GM23338 (cell line): ENCODE measurements around the gene CAMTA1. TPM values are rescaled to one million over a fixed set of nuclear protein-coding genes. Genes with fewer than 3 reads are reported as not detected.

Experiments used
- ATAC-seq: fragments of 200-7000 bp; cut with Tn5 transposase; 3 replicates; pipeline ENCODE4 v1.9.1; 2020
- DNase-seq: peaks from one replicate; pipeline ENCODE4 v3.0.0-alpha.2; 2015; ENCODE audit warnings: low spot score
- H2AFZ ChIP-seq: fragments of 200-600 bp; sonication (generic); 2 replicates; pipeline ENCODE4 v1.8.0; 2016; ENCODE audit warnings: antibody characterized with exemption, mild to moderate bottlenecking, moderate library complexity
- H3F3A ChIP-seq: fragments of 200-600 bp; sonication (generic); replicated peaks from 2 replicates; pipeline ENCODE4 v1.8.0; 2017; ENCODE audit warnings: antibody characterized with exemption, mixed run types, low read depth
- H3K27ac ChIP-seq: fragments of 200-600 bp; sonication (generic); 2 replicates; pipeline ENCODE4 v1.6.1; 2016; ENCODE audit warnings: low read depth
- H3K27me3 ChIP-seq: fragments of 200-600 bp; sonication (generic); 2 replicates; pipeline ENCODE4 v1.8.0; 2016; ENCODE audit warnings: mild to moderate bottlenecking, mixed run types, moderate library complexity; ENCODE audit not compliant: insufficient read depth
- H3K36me3 ChIP-seq: fragments of 200-600 bp; sonication (generic); 2 replicates; pipeline ENCODE4 v1.8.0; 2016; ENCODE audit warnings: mild to moderate bottlenecking; ENCODE audit not compliant: insufficient read depth
- H3K4me1 ChIP-seq: fragments of 200-600 bp; sonication (generic); 2 replicates; pipeline ENCODE4 v1.8.0; 2016; ENCODE audit warnings: mild to moderate bottlenecking, moderate library complexity; ENCODE audit not compliant: insufficient read depth
- H3K4me2 ChIP-seq: fragments of 200-600 bp; sonication (generic); 2 replicates; pipeline ENCODE4 v1.7.1; 2017; ENCODE audit warnings: mixed run types
- H3K4me3 ChIP-seq: fragments of 200-600 bp; sonication (generic); 2 replicates; pipeline ENCODE4 v1.6.1; 2016; ENCODE audit warnings: mixed run types
- H3K79me2 ChIP-seq: fragments of 200-600 bp; sonication (generic); replicated peaks from 2 replicates; pipeline ENCODE4 v1.8.0; 2017; ENCODE audit warnings: mild to moderate bottlenecking; ENCODE audit not compliant: insufficient read depth
- H3K9me2 ChIP-seq: fragments of 200-600 bp; sonication (generic); 2 replicates; pipeline ENCODE4 v1.8.0; 2017; ENCODE audit not compliant: insufficient read depth
- H4K20me1 ChIP-seq: fragments of 200-600 bp; sonication (generic); replicated peaks from 2 replicates; pipeline ENCODE4 v1.8.0; 2017; ENCODE audit warnings: mild to moderate bottlenecking; ENCODE audit not compliant: insufficient read depth
- H3K27ac Mint-ChIP-seq: 2 replicates; pipeline ENCODE4 v1.8.0; 2020; ENCODE audit warnings: inconsistent platforms, mild to moderate bottlenecking, moderate library complexity, mixed read lengths
- H3K27me3 Mint-ChIP-seq: 3 replicates; pipeline ENCODE4 v1.8.0; 2022; ENCODE audit warnings: low read depth, mild to moderate bottlenecking, moderate library complexity, mixed read lengths, inconsistent platforms; ENCODE audit not compliant: insufficient read depth, poor library complexity
- H3K36me3 Mint-ChIP-seq: 3 replicates; pipeline ENCODE4 v1.8.0; 2021; ENCODE audit warnings: low read depth, mild to moderate bottlenecking, inconsistent platforms, moderate library complexity, mixed read lengths
- H3K4me1 Mint-ChIP-seq: 3 replicates; pipeline ENCODE4 v1.8.0; 2020; ENCODE audit warnings: mild to moderate bottlenecking, inconsistent platforms, mixed read lengths
- H3K4me3 Mint-ChIP-seq: 3 replicates; pipeline ENCODE4 v1.8.0; 2021; ENCODE audit warnings: moderate library complexity, mild to moderate bottlenecking, inconsistent platforms, mixed read lengths
- H3K9me3 Mint-ChIP-seq: 3 replicates; pipeline ENCODE4 v1.8.0; 2020; ENCODE audit warnings: moderate library complexity, mild to moderate bottlenecking, inconsistent platforms, mixed read lengths
- CREB1 ChIP-seq: fragments of 250-450 bp; sonication (Bioruptor Pico); IDR thresholded peaks from 2 replicates; pipeline ENCODE4 v1.5.0; 2020; ENCODE audit warnings: low read depth, mild to moderate bottlenecking, moderate library complexity
- EZH2 ChIP-seq: fragments of 200-600 bp; sonication (generic); IDR thresholded peaks from one replicate; pipeline ENCODE4 v1.8.0; 2017; ENCODE audit warnings: antibody characterized with exemption, mild to moderate bottlenecking, low read depth; ENCODE audit not compliant: unreplicated experiment
- EZH2phosphoT487 ChIP-seq: fragments of 200-600 bp; sonication (generic); IDR thresholded peaks from one replicate; pipeline ENCODE4 v1.8.1; 2018; ENCODE audit warnings: antibody characterized with exemption; ENCODE audit not compliant: unreplicated experiment
- JUNB ChIP-seq: IDR thresholded peaks from one replicate; pipeline ENCODE4 v1.6.1; 2016; ENCODE audit warnings: antibody characterized with exemption; ENCODE audit not compliant: unreplicated experiment
- POLR2AphosphoS5 ChIP-seq: IDR thresholded peaks from 2 replicates; pipeline ENCODE4 v1.6.1; 2016; ENCODE audit warnings: antibody characterized with exemption, low read depth
- STAT1 ChIP-seq: IDR thresholded peaks from one replicate; pipeline ENCODE4 v1.6.1; 2016; ENCODE audit warnings: antibody characterized with exemption; ENCODE audit not compliant: unreplicated experiment
- ZNF114 ChIP-seq: fragments of 250-450 bp; sonication (Bioruptor Pico); IDR thresholded peaks from 2 replicates; pipeline ENCODE4 v1.5.0; 2020; ENCODE audit warnings: mild to moderate bottlenecking, moderate library complexity
- ZNF331 ChIP-seq: fragments of 250-450 bp; sonication (Bioruptor Pico); IDR thresholded peaks from 2 replicates; pipeline ENCODE4 v1.5.0; 2020; ENCODE audit warnings: low read depth, mild to moderate bottlenecking, moderate library complexity
- polyA plus RNA-seq: library from polyadenylated mRNA; unstranded; fragments of >200 nt; fragmentation: Nextera tagmentation; extraction: Ambion mirVana; gene quantifications from 2 replicates; pipeline ENCODE4 v1.2.1, GENCODE V29; 2016
- total RNA-seq: library from RNA; depleted of rRNA; stranded (reverse); fragments of >200 nt; shearing (Covaris generic); gene quantifications from 2 replicates; pipeline ENCODE4 v1.2.3, GENCODE V29; 2014
- TF ChIP-seq, protein P1 (sequence below): IDR thresholded peaks from 2 replicates; pipeline ENCODE4 v1.6.1; 2016; ENCODE audit warnings: antibody characterized with exemption
- TF ChIP-seq, protein P2 (sequence below): fragments of 250-450 bp; sonication (Bioruptor Pico); IDR thresholded peaks from 2 replicates; pipeline ENCODE4 v1.5.0; 2020; ENCODE audit warnings: mild to moderate bottlenecking, moderate library complexity
- TF ChIP-seq, protein P3 (sequence below), 2 experiments: fragments of 200-600 bp in 1 of 2; sonication (generic) in 1 of 2; conservative IDR thresholded peaks; 2 replicates each; pipeline versions ENCODE4 v1.5.1 to v1.6.1; 2016 to 2017; ENCODE audit warnings: antibody characterized with exemption in 2 of 2, low read depth in 2 of 2, mild to moderate bottlenecking in 2 of 2, moderate library complexity in 1 of 2

Gene CAMTA1
- total and polyA plus RNA-seq, 2 experiments from 2014 or later = 115 to 519 TPM

DNA sequence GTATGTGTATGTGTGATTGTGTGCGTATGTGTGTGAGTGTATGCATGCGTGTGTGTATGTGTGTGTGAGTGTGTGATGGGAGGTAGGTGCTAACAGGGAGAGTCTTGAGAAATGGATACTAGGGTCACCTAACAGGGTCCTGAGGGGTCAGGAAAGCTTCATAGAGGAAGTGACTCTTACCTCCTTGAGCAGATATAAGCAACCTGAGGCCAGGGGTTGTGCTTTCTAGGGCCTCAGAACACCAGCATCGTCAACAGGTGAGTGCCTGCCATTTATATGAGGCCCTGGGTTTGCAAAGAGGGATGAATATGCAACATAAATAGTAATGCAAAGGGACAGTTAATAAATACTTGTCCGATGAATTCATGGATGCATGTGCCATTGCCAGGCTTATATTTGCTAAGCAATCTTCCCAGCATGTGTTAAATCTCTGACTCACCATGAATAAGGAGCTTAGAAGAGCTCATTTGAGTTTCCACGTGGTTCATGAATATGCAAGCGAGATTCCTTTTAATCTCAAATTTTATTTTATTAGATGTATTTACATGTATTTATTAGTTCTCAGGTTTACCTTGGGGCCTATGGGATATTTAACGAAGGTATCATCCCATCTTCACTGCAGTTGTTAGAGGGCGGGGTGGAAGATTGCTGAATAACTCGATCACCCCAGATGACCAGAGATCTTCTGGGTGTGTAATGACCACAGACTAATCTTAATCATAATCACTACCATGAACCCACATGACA lies 438.3 kb downstream of the CAMTA1 start:
- Mint-ChIP-seq H3K36me3 (no peaks in the 10 kb centered on the region), H3K9me3 (no peaks in the 10 kb centered on the region), H3K27me3 (peaks cover 5% of the 10 kb centered on the region), H3K4me3 (no peak overlapping the region), H3K27ac (no peak overlapping the region), H3K4me1 (peaks cover 2% of the 10 kb centered on the region; the same call in 1 of the 3 replicates)
- Histone ChIP-seq H3K9me2 (no peaks in the 10 kb centered on the region), H4K20me1 (no peaks in the 10 kb centered on the region), H3F3A (no peaks in the 10 kb centered on the region), H3K4me3 (no peak overlapping the region), H3K27me3 (no peaks in the 10 kb centered on the region), H3K36me3 (no peaks in the 10 kb centered on the region), H3K27ac (no peak overlapping the region), H3K79me2 (no peaks in the 10 kb centered on the region), H3K4me2 (no peak overlapping the region), H2AFZ (no peak overlapping the region), H3K4me1 (no peaks in the 10 kb centered on the region)
- TF ChIP-seq, protein P1, sequence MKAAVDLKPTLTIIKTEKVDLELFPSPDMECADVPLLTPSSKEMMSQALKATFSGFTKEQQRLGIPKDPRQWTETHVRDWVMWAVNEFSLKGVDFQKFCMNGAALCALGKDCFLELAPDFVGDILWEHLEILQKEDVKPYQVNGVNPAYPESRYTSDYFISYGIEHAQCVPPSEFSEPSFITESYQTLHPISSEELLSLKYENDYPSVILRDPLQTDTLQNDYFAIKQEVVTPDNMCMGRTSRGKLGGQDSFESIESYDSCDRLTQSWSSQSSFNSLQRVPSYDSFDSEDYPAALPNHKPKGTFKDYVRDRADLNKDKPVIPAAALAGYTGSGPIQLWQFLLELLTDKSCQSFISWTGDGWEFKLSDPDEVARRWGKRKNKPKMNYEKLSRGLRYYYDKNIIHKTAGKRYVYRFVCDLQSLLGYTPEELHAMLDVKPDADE = no peak
- no peak for TF ChIP-seq CREB1
- TF ChIP-seq JUNB = no peak
- no peak for TF ChIP-seq ZNF114 (CRISPR knock-in tag)
- TF ChIP-seq STAT1 = no peak
- no peak for TF ChIP-seq EZH2
- TF ChIP-seq EZH2phosphoT487 = no peak
- no peak for TF ChIP-seq POLR2AphosphoS5
- ATAC-seq (no peak), DNase-seq (no peak)

DNA sequence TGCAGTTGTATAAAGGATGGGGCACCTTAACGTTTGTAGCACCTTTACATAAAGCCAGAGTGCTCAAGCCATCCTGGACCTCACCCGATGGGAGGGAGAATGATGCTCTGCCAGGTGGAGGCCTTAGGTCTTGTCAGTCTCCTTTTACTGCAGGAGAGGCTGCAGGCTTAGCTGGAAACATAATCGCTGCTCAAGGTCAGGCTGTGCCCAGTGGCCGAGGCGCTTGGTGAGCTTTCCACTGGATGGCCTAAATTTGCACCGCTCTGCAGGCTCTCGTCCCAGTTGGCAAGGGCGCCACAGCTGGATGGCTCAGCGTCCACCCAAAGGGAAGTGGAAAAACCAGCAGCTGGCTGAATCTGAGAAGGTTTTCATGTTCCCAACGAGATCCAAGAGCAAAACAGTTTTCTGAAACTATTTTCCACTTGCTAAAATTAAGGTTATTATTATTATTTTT lies 438.9 kb downstream of the CAMTA1 start:
- H3K4me2 ChIP-seq = no peak overlapping the region
- H4K20me1 ChIP-seq = no peaks in the 10 kb centered on the region
- no peaks in the 10 kb centered on the region for H3K4me1 ChIP-seq
- peaks cover 2% of the 10 kb centered on the region; the same call in 1 of the 3 replicates for H3K4me1 Mint-ChIP-seq
- ATAC-seq (no peak), DNase-seq (no peak)
- H3K36me3 ChIP-seq = no peaks in the 10 kb centered on the region
- no peak overlapping the region for H3K4me3 ChIP-seq
- no peaks in the 10 kb centered on the region for H3F3A ChIP-seq
- H3K79me2 ChIP-seq = no peaks in the 10 kb centered on the region
- H2AFZ ChIP-seq = no peak overlapping the region
- H3K4me3 Mint-ChIP-seq = no peak overlapping the region
- no peak overlapping the region for H3K27ac ChIP-seq
- H3K27me3 Mint-ChIP-seq = peaks cover 5% of the 10 kb centered on the region
- H3K27me3 ChIP-seq = no peaks in the 10 kb centered on the region
- no peaks in the 10 kb centered on the region for H3K36me3 Mint-ChIP-seq
- H3K9me3 Mint-ChIP-seq = no peaks in the 10 kb centered on the region
- no peak overlapping the region for H3K27ac Mint-ChIP-seq
- H3K9me2 ChIP-seq = no peaks in the 10 kb centered on the region
- TF ChIP-seq EZH2phosphoT487 (no peak), JUNB (no peak), STAT1 (no peak), ZNF331 (no peak)
- TF ChIP-seq, protein P1 = no peak
- TF ChIP-seq, protein P2, sequence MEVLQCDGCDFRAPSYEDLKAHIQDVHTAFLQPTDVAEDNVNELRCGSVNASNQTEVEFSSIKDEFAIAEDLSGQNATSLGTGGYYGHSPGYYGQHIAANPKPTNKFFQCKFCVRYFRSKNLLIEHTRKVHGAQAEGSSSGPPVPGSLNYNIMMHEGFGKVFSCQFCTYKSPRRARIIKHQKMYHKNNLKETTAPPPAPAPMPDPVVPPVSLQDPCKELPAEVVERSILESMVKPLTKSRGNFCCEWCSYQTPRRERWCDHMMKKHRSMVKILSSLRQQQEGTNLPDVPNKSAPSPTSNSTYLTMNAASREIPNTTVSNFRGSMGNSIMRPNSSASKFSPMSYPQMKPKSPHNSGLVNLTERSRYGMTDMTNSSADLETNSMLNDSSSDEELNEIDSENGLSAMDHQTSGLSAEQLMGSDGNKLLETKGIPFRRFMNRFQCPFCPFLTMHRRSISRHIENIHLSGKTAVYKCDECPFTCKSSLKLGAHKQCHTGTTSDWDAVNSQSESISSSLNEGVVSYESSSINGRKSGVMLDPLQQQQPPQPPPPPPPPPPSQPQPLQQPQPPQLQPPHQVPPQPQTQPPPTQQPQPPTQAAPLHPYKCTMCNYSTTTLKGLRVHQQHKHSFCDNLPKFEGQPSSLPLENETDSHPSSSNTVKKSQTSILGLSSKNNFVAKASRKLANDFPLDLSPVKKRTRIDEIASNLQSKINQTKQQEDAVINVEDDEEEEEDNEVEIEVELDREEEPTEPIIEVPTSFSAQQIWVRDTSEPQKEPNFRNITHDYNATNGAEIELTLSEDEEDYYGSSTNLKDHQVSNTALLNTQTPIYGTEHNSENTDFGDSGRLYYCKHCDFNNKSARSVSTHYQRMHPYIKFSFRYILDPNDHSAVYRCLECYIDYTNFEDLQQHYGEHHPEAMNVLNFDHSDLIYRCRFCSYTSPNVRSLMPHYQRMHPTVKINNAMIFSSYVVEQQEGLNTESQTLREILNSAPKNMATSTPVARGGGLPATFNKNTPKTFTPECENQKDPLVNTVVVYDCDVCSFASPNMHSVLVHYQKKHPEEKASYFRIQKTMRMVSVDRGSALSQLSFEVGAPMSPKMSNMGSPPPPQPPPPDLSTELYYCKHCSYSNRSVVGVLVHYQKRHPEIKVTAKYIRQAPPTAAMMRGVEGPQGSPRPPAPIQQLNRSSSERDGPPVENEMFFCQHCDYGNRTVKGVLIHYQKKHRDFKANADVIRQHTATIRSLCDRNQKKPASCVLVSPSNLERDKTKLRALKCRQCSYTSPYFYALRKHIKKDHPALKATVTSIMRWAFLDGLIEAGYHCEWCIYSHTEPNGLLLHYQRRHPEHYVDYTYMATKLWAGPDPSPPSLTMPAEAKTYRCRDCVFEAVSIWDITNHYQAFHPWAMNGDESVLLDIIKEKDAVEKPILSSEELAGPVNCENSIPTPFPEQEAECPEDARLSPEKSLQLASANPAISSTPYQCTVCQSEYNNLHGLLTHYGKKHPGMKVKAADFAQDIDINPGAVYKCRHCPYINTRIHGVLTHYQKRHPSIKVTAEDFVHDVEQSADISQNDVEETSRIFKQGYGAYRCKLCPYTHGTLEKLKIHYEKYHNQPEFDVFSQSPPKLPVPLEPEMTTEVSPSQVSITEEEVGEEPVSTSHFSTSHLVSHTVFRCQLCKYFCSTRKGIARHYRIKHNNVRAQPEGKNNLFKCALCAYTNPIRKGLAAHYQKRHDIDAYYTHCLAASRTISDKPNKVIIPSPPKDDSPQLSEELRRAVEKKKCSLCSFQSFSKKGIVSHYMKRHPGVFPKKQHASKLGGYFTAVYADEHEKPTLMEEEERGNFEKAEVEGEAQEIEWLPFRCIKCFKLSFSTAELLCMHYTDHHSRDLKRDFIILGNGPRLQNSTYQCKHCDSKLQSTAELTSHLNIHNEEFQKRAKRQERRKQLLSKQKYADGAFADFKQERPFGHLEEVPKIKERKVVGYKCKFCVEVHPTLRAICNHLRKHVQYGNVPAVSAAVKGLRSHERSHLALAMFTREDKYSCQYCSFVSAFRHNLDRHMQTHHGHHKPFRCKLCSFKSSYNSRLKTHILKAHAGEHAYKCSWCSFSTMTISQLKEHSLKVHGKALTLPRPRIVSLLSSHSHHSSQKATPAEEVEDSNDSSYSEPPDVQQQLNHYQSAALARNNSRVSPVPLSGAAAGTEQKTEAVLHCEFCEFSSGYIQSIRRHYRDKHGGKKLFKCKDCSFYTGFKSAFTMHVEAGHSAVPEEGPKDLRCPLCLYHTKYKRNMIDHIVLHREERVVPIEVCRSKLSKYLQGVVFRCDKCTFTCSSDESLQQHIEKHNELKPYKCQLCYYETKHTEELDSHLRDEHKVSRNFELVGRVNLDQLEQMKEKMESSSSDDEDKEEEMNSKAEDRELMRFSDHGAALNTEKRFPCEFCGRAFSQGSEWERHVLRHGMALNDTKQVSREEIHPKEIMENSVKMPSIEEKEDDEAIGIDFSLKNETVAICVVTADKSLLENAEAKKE (CRISPR knock-in tag) = no peak
- TF ChIP-seq, protein P3, sequence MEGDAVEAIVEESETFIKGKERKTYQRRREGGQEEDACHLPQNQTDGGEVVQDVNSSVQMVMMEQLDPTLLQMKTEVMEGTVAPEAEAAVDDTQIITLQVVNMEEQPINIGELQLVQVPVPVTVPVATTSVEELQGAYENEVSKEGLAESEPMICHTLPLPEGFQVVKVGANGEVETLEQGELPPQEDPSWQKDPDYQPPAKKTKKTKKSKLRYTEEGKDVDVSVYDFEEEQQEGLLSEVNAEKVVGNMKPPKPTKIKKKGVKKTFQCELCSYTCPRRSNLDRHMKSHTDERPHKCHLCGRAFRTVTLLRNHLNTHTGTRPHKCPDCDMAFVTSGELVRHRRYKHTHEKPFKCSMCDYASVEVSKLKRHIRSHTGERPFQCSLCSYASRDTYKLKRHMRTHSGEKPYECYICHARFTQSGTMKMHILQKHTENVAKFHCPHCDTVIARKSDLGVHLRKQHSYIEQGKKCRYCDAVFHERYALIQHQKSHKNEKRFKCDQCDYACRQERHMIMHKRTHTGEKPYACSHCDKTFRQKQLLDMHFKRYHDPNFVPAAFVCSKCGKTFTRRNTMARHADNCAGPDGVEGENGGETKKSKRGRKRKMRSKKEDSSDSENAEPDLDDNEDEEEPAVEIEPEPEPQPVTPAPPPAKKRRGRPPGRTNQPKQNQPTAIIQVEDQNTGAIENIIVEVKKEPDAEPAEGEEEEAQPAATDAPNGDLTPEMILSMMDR (conservative IDR thresholded peaks at IDR 0.05; ENCODE audit: low read depth in 2 of 2) = no peak
